H1 (cell line): ENCODE results near the gene KAT8. TPM values are rescaled to one million over a fixed set of nuclear protein-coding genes. Genes with fewer than 3 reads are reported as not detected.
A peak's percentile ranks its signal among the peaks of the same experiment; 100 is the strongest.

Experiments used
- ATF3 ChIP-seq: IDR thresholded peaks from 2 replicates; pipeline ENCODE4 v1.6.1; 2011; ENCODE audit warnings: low read depth, mild to moderate bottlenecking, low read length; ENCODE audit not compliant: insufficient read depth
- CEBPB ChIP-seq: IDR thresholded peaks from 2 replicates; pipeline ENCODE4 v1.6.1; 2012; ENCODE audit warnings: low read depth, low read length
- JUN ChIP-seq: IDR thresholded peaks from 2 replicates; pipeline ENCODE4 v1.6.1; 2011; ENCODE audit warnings: low read depth, mild to moderate bottlenecking, improper control_type of control experiment, low read length
- SAP30 ChIP-seq: fragments of 300-600 bp; sonication (generic); IDR thresholded peaks from 2 replicates; pipeline ENCODE4 v1.7.1; 2012; ENCODE audit warnings: low read length, moderate library complexity, mild to moderate bottlenecking, inconsistent platforms; ENCODE audit not compliant: insufficient read depth, insufficient replicate concordance
- SIRT6 ChIP-seq: IDR thresholded peaks from one replicate; pipeline ENCODE4 v1.7.1; 2012; ENCODE audit warnings: low read length, inconsistent platforms
- TAF7 ChIP-seq: optimal IDR thresholded peaks from 2 replicates; pipeline ENCODE3; 2011; ENCODE audit warnings: low read depth, mild to moderate bottlenecking, inconsistent platforms, low read length, moderate library complexity, borderline replicate concordance
- USF2 ChIP-seq: IDR thresholded peaks from 2 replicates; pipeline ENCODE4 v1.6.1; 2011; ENCODE audit warnings: low read length, improper control_type of control experiment
- polyA plus RNA-seq, 7 experiments: library from polyadenylated mRNA; depleted of rRNA in 3 of 7; stranded (reverse) in 5 of 7; unstranded in 2 of 7; fragments of >200 nt in 5 of 7; fragments of 200-250 nt in 2 of 7; gene quantifications; 1 replicate in 5 of 7; 2 replicates in 1 of 7; 4 replicates in 1 of 7; pipeline versions ENCODE4 v1.2.1 to v1.2.3, GENCODE V29; 2011 to 2013; ENCODE audit warnings: missing spikeins in 2 of 7, mixed read lengths in 2 of 7
- total RNA-seq: library from RNA; stranded (reverse); fragmentation: NEBNext Ultra II Directional; extraction: Animal tissue kit (Norgen Biotek cat#: 25700); gene quantifications from 2 replicates; pipeline ENCODE4 v1.2.1, GENCODE V29; 2021

KAT8 gene
- total and polyA plus RNA-seq, 2 of the 8 experiments (the other 6 are each of a cell fraction or from before 2014, with no cell fraction given), result 52.6 to 61.6 TPM

DNA sequence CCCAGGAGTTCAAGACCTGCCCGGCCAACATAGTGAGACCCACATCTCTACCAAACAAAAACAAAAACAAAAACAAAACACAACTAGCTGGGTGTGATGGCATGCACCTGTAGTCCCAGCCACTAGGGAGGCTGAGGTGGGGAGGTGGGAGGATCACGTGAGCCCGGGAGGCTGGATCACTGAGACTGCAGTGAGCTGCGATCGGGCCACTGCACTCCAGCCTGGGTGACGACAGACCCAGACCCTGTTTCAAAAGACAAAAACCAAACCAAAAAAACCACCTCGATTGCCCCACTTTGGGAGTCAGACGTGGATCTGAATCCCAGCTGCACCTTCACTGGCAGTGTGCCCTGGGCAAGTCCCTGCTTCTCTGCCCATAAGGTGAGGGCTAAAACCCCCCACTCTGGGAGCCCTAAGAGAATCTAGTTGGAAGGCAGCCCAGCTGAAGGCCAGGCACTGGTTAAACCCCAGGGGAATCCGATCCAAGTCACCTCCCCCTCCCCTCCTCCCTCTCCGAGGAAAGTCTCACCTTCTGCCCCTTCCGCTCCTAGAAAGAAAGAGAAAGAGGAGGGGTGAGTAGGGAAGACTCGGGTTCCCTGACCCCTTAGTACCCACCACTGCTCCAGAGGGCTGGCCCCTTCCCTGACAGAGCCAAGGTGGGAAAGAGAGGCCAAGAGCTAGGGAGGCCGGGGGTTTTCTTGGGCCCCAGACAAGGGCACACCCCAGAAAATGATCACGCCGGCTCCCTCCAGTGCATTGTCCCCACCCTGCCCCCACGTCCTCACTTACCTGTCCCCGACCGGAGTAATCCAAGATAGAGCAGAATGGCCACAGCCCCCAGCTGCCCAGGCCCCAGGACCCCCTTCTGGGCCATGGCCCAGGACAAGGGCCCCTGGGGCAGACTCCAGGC, 17.4 kb downstream of the KAT8 start (continued):
- peak; percentile 41; the same call in 1 of the 2 replicates for TF ChIP-seq CEBPB
- peak; percentile 36 for TF ChIP-seq TAF7
- TF ChIP-seq ATF3, result peak; percentile 31; the same call in 1 of the 2 replicates
- peak; percentile 53 for TF ChIP-seq SAP30
- no peak for TF ChIP-seq SIRT6
- TF ChIP-seq USF2, result peak; percentile 81
- no peak for TF ChIP-seq JUN
